Skin epidermis (tissue), 12 donors: ENCODE results near the gene ALG2.
"Not testable (repeated sequence)": the region's sequence is repeated elsewhere in the genome, so short reads cannot be mapped to it uniquely, and the experiment has no call there.

Experiments used
- H3K27ac ChIP-seq, 21 experiments: fragments of 200-600 bp; sonication (generic) in 11 of 21; one replicate each; pipeline ENCODE4 v1.5.0; 2020; ENCODE audit warnings: mild to moderate bottlenecking in 3 of 21, inconsistent platforms in 2 of 21, moderate library complexity in 2 of 21
- H3K4me3 ChIP-seq, 7 experiments: fragments of 200-600 bp; sonication (generic) in 2 of 7; one replicate each; pipeline ENCODE4 v1.5.0; 2020; ENCODE audit warnings: inconsistent platforms in 2 of 7, mild to moderate bottlenecking in 2 of 7, moderate library complexity in 1 of 7

Gene ALG2

GRCh38 chr9:99197987-99198386, 23.8 kb downstream of the ALG2 start:
- no peak overlapping the region for H3K27ac ChIP-seq
- H3K4me3 ChIP-seq: no peak overlapping the region

- H3K4me3 ChIP-seq: no peak overlapping the region
These were observed 24.6 kb downstream of the ALG2 start for GRCh38 chr9:99197124-99197630.

GRCh38 chr9:99196484-99196883, 25.3 kb downstream of the ALG2 start:
- H3K4me3 ChIP-seq: not testable (repeated sequence)

More at GRCh38 chr9:99197124-99197630, 24.6 kb downstream of the ALG2 start:
- no peak overlapping the region for H3K27ac ChIP-seq

GRCh38 chr9:99193466-99193821, 28.3 kb downstream of the ALG2 start:
- Histone ChIP-seq H3K4me3 (no peak overlapping the region), H3K27ac (no peak overlapping the region)

More at GRCh38 chr9:99196484-99196883, 25.3 kb downstream of the ALG2 start:
- H3K27ac ChIP-seq: not testable (repeated sequence)

GRCh38 chr9:99192786-99193465, 28.8 kb downstream of the ALG2 start:
- H3K27ac ChIP-seq: no peak overlapping the region
- H3K4me3 ChIP-seq: no peak overlapping the region

- H3K4me3 ChIP-seq: no peak overlapping the region
- H3K27ac ChIP-seq: no peak overlapping the region
These were observed 31.0 kb downstream of the ALG2 start for GRCh38 chr9:99190597-99191283.

GRCh38 chr9:99189887-99190596, 31.7 kb downstream of the ALG2 start:
- no peak overlapping the region for H3K27ac ChIP-seq

GRCh38 chr9:99189186-99189585, 32.6 kb downstream of the ALG2 start:
- Histone ChIP-seq H3K27ac (no peak overlapping the region), H3K4me3 (no peak overlapping the region)

More at GRCh38 chr9:99189887-99190596, 31.7 kb downstream of the ALG2 start:
- no peak overlapping the region for H3K4me3 ChIP-seq

GRCh38 chr9:99187311-99187710, 34.4 kb downstream of the ALG2 start:
- H3K27ac ChIP-seq: no peak overlapping the region
- H3K4me3 ChIP-seq: no peak overlapping the region

GRCh38 chr9:99185934-99186333, 35.8 kb downstream of the ALG2 start:
- H3K4me3 ChIP-seq: no peak overlapping the region
- H3K27ac ChIP-seq: no peak overlapping the region

GRCh38 chr9:99185348-99185632, 36.5 kb downstream of the ALG2 start:
- H3K4me3 ChIP-seq: no peak overlapping the region
- H3K27ac ChIP-seq: peak overlapping the region in 1 of 21 experiments; percentile 59

- Histone ChIP-seq H3K4me3 (no peak overlapping the region), H3K27ac (peak overlapping the region in 5 of 21 experiments; percentile 3 to 65 (median 15))
These were observed 37.0 kb downstream of the ALG2 start for GRCh38 chr9:99184475-99185347.

GRCh38 chr9:99184110-99184474, 37.6 kb downstream of the ALG2 start:
- Histone ChIP-seq H3K4me3 (no peak overlapping the region), H3K27ac (peak overlapping the region in 4 of 21 experiments; percentile 3 to 65 (median 30))

- no peak overlapping the region for H3K4me3 ChIP-seq
- H3K27ac ChIP-seq: no peak overlapping the region
These were observed 38.1 kb downstream of the ALG2 start for GRCh38 chr9:99183616-99184015.

GRCh38 chr9:99182356-99182755, 39.4 kb downstream of the ALG2 start:
- no peak overlapping the region for H3K27ac ChIP-seq
- no peak overlapping the region for H3K4me3 ChIP-seq

- Histone ChIP-seq H3K27ac (no peak overlapping the region), H3K4me3 (no peak overlapping the region)
These were observed 40.1 kb downstream of the ALG2 start for GRCh38 chr9:99181621-99182020.

- no peak overlapping the region for H3K4me3 ChIP-seq
- H3K27ac ChIP-seq: no peak overlapping the region
These were observed 40.5 kb downstream of the ALG2 start for GRCh38 chr9:99181206-99181605.

- no peak overlapping the region for H3K4me3 ChIP-seq
- no peak overlapping the region for H3K27ac ChIP-seq
These were observed 41.1 kb downstream of the ALG2 start for GRCh38 chr9:99180662-99181061.

GRCh38 chr9:99180199-99180598, 41.5 kb downstream of the ALG2 start:
- Histone ChIP-seq H3K4me3 (no peak overlapping the region), H3K27ac (no peak overlapping the region)
